GM18909 (cell line): ENCODE measurements around the gene OGFOD2.

Experiments used
- ATAC-seq: cut with Tn5 transposase; IDR thresholded peaks from one replicate; pipeline ENCODE4 v1.9.1; 2021; ENCODE audit warnings: mild to moderate bottlenecking; ENCODE audit not compliant: unreplicated experiment, poor library complexity

The OGFOD2 gene

GRCh38 chr12:122974274-122974891 lies 661 bp upstream of the OGFOD2 start:
- ATAC-seq, result peak; percentile 86

- no peak for ATAC-seq
These were observed 975 bp downstream of the OGFOD2 start for GRCh38 chr12:122975790-122976647.

GRCh38 chr12:122976648-122976975 lies 1.6 kb downstream of the OGFOD2 start:
- ATAC-seq, result no peak

GRCh38 chr12:122977153-122977552 lies 2.1 kb downstream of the OGFOD2 start:
- no peak for ATAC-seq

GRCh38 chr12:122977655-122978392 lies 2.8 kb downstream of the OGFOD2 start:
- no peak for ATAC-seq

- no peak for ATAC-seq
These were observed 3.5 kb downstream of the OGFOD2 start for GRCh38 chr12:122978507-122978955.

- ATAC-seq, result no peak
These were observed 4.2 kb downstream of the OGFOD2 start for GRCh38 chr12:122979001-122979907.

- no peak for ATAC-seq
These were observed 4.8 kb downstream of the OGFOD2 start for GRCh38 chr12:122979908-122980182.

GRCh38 chr12:122980183-122981035 lies 5.4 kb downstream of the OGFOD2 start, which contains the start of gene ARL6IP4:
ARL6IP4 (plus strand) TSS chr12:122980681; CDS start chr12:122981140, 459 bp downstream.
- peak; percentile 65 for ATAC-seq

GRCh38 chr12:122981036-122981471 lies 6.0 kb downstream of the OGFOD2 start:
- ATAC-seq, result peak; percentile 17

GRCh38 chr12:122981587-122982476 lies 6.8 kb downstream of the OGFOD2 start:
- no peak for ATAC-seq

- no peak for ATAC-seq
These were observed 7.4 kb downstream of the OGFOD2 start for GRCh38 chr12:122982477-122982815.

GRCh38 chr12:122982963-122983788 lies 8.1 kb downstream of the OGFOD2 start:
- no peak for ATAC-seq

- ATAC-seq, result no peak
These were observed 8.9 kb downstream of the OGFOD2 start for GRCh38 chr12:122983789-122984515.

GRCh38 chr12:122984612-122985337 lies 9.7 kb downstream of the OGFOD2 start:
- no peak for ATAC-seq
